Body of pancreas (tissue), 4 donors: ENCODE measurements around the gene YIPF5. TPM values are rescaled to one million over a fixed set of nuclear protein-coding genes. Genes with fewer than 3 reads are reported as not detected.
A peak's percentile ranks its signal among the peaks of the same experiment; 100 is the strongest.

ENCODE experiments used
- ATAC-seq: fragments of 150-250 bp; one replicate; pipeline ENCODE4 v1.9.1; 2016
- DNase-seq, 4 donors: peaks; one replicate each; pipeline ENCODE4 v3.0.0-alpha.2; 2019
- H3K27ac ChIP-seq, 4 donors: fragments of 200-600 bp; sonication (generic); 1 replicate in 3 of 4; 2 replicates in 1 of 4; pipeline versions ENCODE4 v1.5.1 to v1.6.1; 2016 to 2019; ENCODE audit warnings: mild to moderate bottlenecking in 1 of 4, mixed read lengths in 1 of 4, moderate library complexity in 1 of 4
- H3K27me3 ChIP-seq, 2 donors: fragments of 200-600 bp; sonication (generic); one replicate each; pipeline ENCODE4 v1.6.0; 2016; ENCODE audit warnings: mild to moderate bottlenecking in 1 of 2
- H3K36me3 ChIP-seq, 2 donors: fragments of 200-600 bp; sonication (generic); replicated peaks in 1 of 2; 2 replicates each; pipeline ENCODE4 v1.5.1; 2016; ENCODE audit warnings: low read depth in 2 of 2; ENCODE audit not compliant: insufficient read depth in 1 of 2
- H3K4me1 ChIP-seq: fragments of 200-600 bp; sonication (generic); one replicate; pipeline ENCODE4 v1.6.0; 2016
- H3K4me3 ChIP-seq, 2 donors: fragments of 200-600 bp; sonication (generic); 1 replicate in 1 of 2; 2 replicates in 1 of 2; pipeline ENCODE4 v1.5.1; 2016 to 2019
- H3K9me3 ChIP-seq, 3 donors: fragments of 200-600 bp; sonication (generic); 1 replicate in 2 of 3; 2 replicates in 1 of 3; pipeline ENCODE4 v1.5.1; 2016
- CTCF ChIP-seq, 7 experiments: fragments of 450-650 bp in 4 of 7; fragments of 200-600 bp in 3 of 7; sonication (generic) in 3 of 7; IDR thresholded peaks; one replicate each; pipeline ENCODE4 v1.5.1; 2016 to 2019; ENCODE audit warnings: antibody characterized with exemption in 7 of 7
- POLR2A ChIP-seq, 3 donors: fragments of 450-650 bp; IDR thresholded peaks; one replicate each; pipeline ENCODE4 v1.6.1; 2016; ENCODE audit warnings: antibody characterized with exemption in 3 of 3, mild to moderate bottlenecking in 2 of 3
- WGBS, 2 donors: methylation state at CpG; one replicate each; pipeline ENCODE4 v1.1.5; 2017; 5-methylcytosine and 5-hydroxymethylcytosine counted together
- intact Hi-C: fragments of 100-400 bp; cut with DNase I; formaldehyde crosslinking; loops from one replicate; pipeline ENCODE4 v1.15.1; 2023
- total RNA-seq, 2 donors: library from RNA; depleted of rRNA; stranded (reverse); fragments of >200 nt; gene quantifications; one replicate each; pipeline ENCODE4 v1.1.0, GENCODE V29; 2016

Gene YIPF5
- total RNA-seq, 2 donors from 2014 or later, result 18.9 to 20.4 TPM

- no peak overlapping the region for H3K27ac ChIP-seq
- H3K4me1 ChIP-seq, result no peaks in the 10 kb centered on the region
- H3K36me3 ChIP-seq, result no peaks in the 10 kb centered on the region
- TF ChIP-seq POLR2A (IDR thresholded peaks at IDR 0.05) (no peak), CTCF (IDR thresholded peaks at IDR 0.05) (no peak)
- H3K9me3 ChIP-seq, result no peaks in the 10 kb centered on the region
- no peak overlapping the region for H3K4me3 ChIP-seq
- WGBS, 2 donors, result 59 to 72% methylated on average over 10 of the region's 10 CpGs
- DNase-seq (no peak), ATAC-seq (no peak)
- no peaks in the 10 kb centered on the region for H3K27me3 ChIP-seq
- intact Hi-C loops, result no loop called here
These were observed 19.5 kb upstream of the YIPF5 start for GRCh38 chr5:144189800-144190429.

- Histone ChIP-seq H3K27me3 (no peaks in the 10 kb centered on the region), H3K27ac (peak overlapping the region in 1 of 4 donors; percentile 23), H3K4me1 (no peaks in the 10 kb centered on the region), H3K36me3 (no peaks in the 10 kb centered on the region), H3K4me3 (no peak overlapping the region), H3K9me3 (no peaks in the 10 kb centered on the region)
- DNase-seq (peak; percentile 24 to 68 (median 44)), ATAC-seq (peak; percentile 53)
- intact Hi-C loops, result no loop called here
- no peak for TF ChIP-seq CTCF (IDR thresholded peaks at IDR 0.05)
- no peak for TF ChIP-seq POLR2A (IDR thresholded peaks at IDR 0.05)
- 0 to 5% methylated on average over 2 of the region's 2 CpGs for WGBS, 2 donors
These were observed 17.3 kb upstream of the YIPF5 start for GRCh38 chr5:144187699-144188294.

GRCh38 chr5:144183254-144183889 lies 12.9 kb upstream of the YIPF5 start:
- intact Hi-C loops, result no loop called here
- Histone ChIP-seq H3K27me3 (no peaks in the 10 kb centered on the region), H3K9me3 (no peaks in the 10 kb centered on the region), H3K36me3 (no peaks in the 10 kb centered on the region), H3K4me1 (no peaks in the 10 kb centered on the region), H3K4me3 (no peak overlapping the region), H3K27ac (no peak overlapping the region)
- TF ChIP-seq CTCF (IDR thresholded peaks at IDR 0.05), result peak; percentile 9 to 81 (median 59)
- no peak for TF ChIP-seq POLR2A (IDR thresholded peaks at IDR 0.05)
- ATAC-seq (peak; percentile 42), DNase-seq (no peak)
- WGBS, 2 donors, result 5 to 9% methylated on average over 4 of the region's 4 CpGs

GRCh38 chr5:144179226-144179625 lies 8.8 kb upstream of the YIPF5 start:
- intact Hi-C loops, result no loop called here
- DNase-seq, result no peak
- 92 to 100% methylated on average over 1 of the region's 1 CpG for WGBS, 2 donors

More at GRCh38 chr5:144179226-144179625, 8.8 kb upstream of the YIPF5 start:
- no peaks in the 10 kb centered on the region for H3K9me3 ChIP-seq
- TF ChIP-seq CTCF (IDR thresholded peaks at IDR 0.05) (no peak), POLR2A (IDR thresholded peaks at IDR 0.05) (no peak)
- ATAC-seq, result no peak
- no peak overlapping the region for H3K27ac ChIP-seq
- no peak overlapping the region for H3K4me3 ChIP-seq
- no peaks in the 10 kb centered on the region for H3K36me3 ChIP-seq
- no peaks in the 10 kb centered on the region for H3K4me1 ChIP-seq
- H3K27me3 ChIP-seq, result no peaks in the 10 kb centered on the region
